Measurements from ENCODE around the gene CCP110.

CCP110 gene

DNA sequence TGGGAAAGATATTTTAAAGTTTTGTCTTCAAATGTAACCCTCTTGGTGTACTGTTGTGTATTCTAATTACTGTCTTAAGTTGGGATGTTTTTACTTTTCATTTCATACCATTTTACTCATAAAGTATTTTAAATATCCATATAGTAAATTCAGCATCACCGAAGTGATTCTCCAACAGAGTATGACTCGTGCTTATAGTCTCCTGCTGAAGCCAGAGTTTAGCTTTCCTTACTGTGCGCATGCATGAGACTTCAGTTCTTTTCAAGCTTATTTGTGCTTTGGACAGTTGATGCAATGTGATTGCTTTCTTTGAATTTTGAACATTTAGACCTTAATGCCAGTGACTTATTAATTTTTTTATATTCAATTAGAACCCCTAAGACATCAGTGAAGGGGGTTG lies 24.4 kb downstream of the CCP110 start:
- no peak overlapping the region for H2BK5ac ChIP-seq (ENCODE audit: low read length)
- no CpG with 5 or more reads among the region's 3 CpGs for WGBS, 2 donors (ENCODE audit: extremely low coverage in 2 of 2, insufficient read length in 2 of 2, insufficient replicate concordance in 1 of 2)
- H3K4me2 ChIP-seq (ENCODE audit: insufficient read depth, low read length, poor library complexity, severe bottlenecking): no peak overlapping the region

DNA sequence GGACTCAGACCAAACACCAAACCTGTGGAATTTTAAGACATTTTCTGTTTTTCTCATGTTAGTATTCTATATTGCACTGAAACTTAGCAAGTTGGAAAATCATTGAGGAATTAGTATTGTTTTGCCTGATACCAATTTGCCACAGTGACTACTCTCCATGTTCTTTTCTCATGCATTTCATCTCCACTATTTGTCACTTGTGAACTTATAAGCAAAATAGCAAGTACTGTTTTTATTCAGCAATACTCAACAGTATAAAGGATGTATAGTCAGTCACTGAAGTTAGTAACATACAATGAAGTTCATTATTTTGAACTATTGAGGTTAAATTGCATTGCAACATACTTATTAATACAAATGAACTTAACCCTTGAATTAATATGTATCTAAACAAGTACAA lies 25.9 kb downstream of the CCP110 start:
- Histone ChIP-seq H2BK15ac (ENCODE audit: low read length) (no peak overlapping the region), H3K4me1 (ENCODE audit: control insufficient read depth in 2 of 2, insufficient read depth in 1 of 2, low read depth in 1 of 2, low read length in 2 of 2) (no peaks in the 10 kb centered on the region), H2AK5ac (ENCODE audit: low read depth, low read length) (no peak overlapping the region), H2BK5ac (ENCODE audit: low read length) (no peak overlapping the region), H3K27ac (replicated peaks; ENCODE audit: low read length) (no peak overlapping the region), H3K23ac (ENCODE audit: low read depth, low read length, poor library complexity) (no peak overlapping the region), H2AFZ (ENCODE audit: low read length) (no peak overlapping the region), H3K4ac (ENCODE audit: low read length) (no peak overlapping the region), H3K27me3 (ENCODE audit: control insufficient read depth in 3 of 3, insufficient read depth in 3 of 3, low read depth in 1 of 3, low read length in 3 of 3) (no peaks in the 10 kb centered on the region), H3K14ac (ENCODE audit: low read length) (no peak overlapping the region), H3K36me3 (replicated peaks in 1 of 2; ENCODE audit: control insufficient read depth in 2 of 2, insufficient read depth in 2 of 2, low read length in 2 of 2) (peaks cover 3 to 86% of the 10 kb centered on the region in 2 donors), H2BK12ac (ENCODE audit: low read length) (no peak overlapping the region), H3K4me2 (ENCODE audit: insufficient read depth, low read length, poor library complexity, severe bottlenecking) (no peak overlapping the region), H4K91ac (ENCODE audit: low read depth, low read length, poor library complexity) (no peak overlapping the region), H3K79me1 (ENCODE audit: low read depth, low read length) (no peaks in the 10 kb centered on the region), H3K9ac (ENCODE audit: low read depth, low read length, poor library complexity) (no peak overlapping the region), H3K4me3 (ENCODE audit: low read length in 2 of 2) (no peak overlapping the region), H4K8ac (ENCODE audit: low read depth, low read length) (no peak overlapping the region), H3K9me3 (replicated peaks in 1 of 2; ENCODE audit: control insufficient read depth in 2 of 2, insufficient read depth in 1 of 2, low read depth in 1 of 2, low read length in 2 of 2) (no peaks in the 10 kb centered on the region), H2BK120ac (ENCODE audit: low read depth, low read length) (no peak overlapping the region), H3K18ac (ENCODE audit: low read length) (no peak overlapping the region)
- no peak for DNase-seq (ENCODE audit: low spot score)

More for the DNA sequence above, 24.4 kb downstream of the CCP110 start:
- no peaks in the 10 kb centered on the region for H3K9me3 ChIP-seq (replicated peaks in 1 of 2; ENCODE audit: control insufficient read depth in 2 of 2, insufficient read depth in 1 of 2, low read depth in 1 of 2, low read length in 2 of 2)
- H3K14ac ChIP-seq (ENCODE audit: low read length): no peak overlapping the region
- no peak overlapping the region for H2BK120ac ChIP-seq (ENCODE audit: low read depth, low read length)
- H2AK5ac ChIP-seq (ENCODE audit: low read depth, low read length): no peak overlapping the region
- H2AFZ ChIP-seq (ENCODE audit: low read length): no peak overlapping the region
- no peak overlapping the region for H3K18ac ChIP-seq (ENCODE audit: low read length)
- no peak for DNase-seq (ENCODE audit: low spot score)
- H3K4ac ChIP-seq (ENCODE audit: low read length): no peak overlapping the region
- H3K9ac ChIP-seq (ENCODE audit: low read depth, low read length, poor library complexity): no peak overlapping the region
- H3K4me3 ChIP-seq (ENCODE audit: low read length in 2 of 2): no peak overlapping the region
- no peaks in the 10 kb centered on the region for H3K27me3 ChIP-seq (ENCODE audit: control insufficient read depth in 3 of 3, insufficient read depth in 3 of 3, low read depth in 1 of 3, low read length in 3 of 3)
- no peak overlapping the region for H4K91ac ChIP-seq (ENCODE audit: low read depth, low read length, poor library complexity)
- H3K27ac ChIP-seq (replicated peaks; ENCODE audit: low read length): no peak overlapping the region
- no peaks in the 10 kb centered on the region for H3K4me1 ChIP-seq (ENCODE audit: control insufficient read depth in 2 of 2, insufficient read depth in 1 of 2, low read depth in 1 of 2, low read length in 2 of 2)
- H3K36me3 ChIP-seq (replicated peaks in 1 of 2; ENCODE audit: control insufficient read depth in 2 of 2, insufficient read depth in 2 of 2, low read length in 2 of 2): peaks cover 3 to 90% of the 10 kb centered on the region in 2 donors
- no peak overlapping the region for H4K8ac ChIP-seq (ENCODE audit: low read depth, low read length)
- H3K79me1 ChIP-seq (ENCODE audit: low read depth, low read length): no peaks in the 10 kb centered on the region
- H2BK12ac ChIP-seq (ENCODE audit: low read length): no peak overlapping the region
- no peak overlapping the region for H3K23ac ChIP-seq (ENCODE audit: low read depth, low read length, poor library complexity)
- no peak overlapping the region for H2BK15ac ChIP-seq (ENCODE audit: low read length)

DNA sequence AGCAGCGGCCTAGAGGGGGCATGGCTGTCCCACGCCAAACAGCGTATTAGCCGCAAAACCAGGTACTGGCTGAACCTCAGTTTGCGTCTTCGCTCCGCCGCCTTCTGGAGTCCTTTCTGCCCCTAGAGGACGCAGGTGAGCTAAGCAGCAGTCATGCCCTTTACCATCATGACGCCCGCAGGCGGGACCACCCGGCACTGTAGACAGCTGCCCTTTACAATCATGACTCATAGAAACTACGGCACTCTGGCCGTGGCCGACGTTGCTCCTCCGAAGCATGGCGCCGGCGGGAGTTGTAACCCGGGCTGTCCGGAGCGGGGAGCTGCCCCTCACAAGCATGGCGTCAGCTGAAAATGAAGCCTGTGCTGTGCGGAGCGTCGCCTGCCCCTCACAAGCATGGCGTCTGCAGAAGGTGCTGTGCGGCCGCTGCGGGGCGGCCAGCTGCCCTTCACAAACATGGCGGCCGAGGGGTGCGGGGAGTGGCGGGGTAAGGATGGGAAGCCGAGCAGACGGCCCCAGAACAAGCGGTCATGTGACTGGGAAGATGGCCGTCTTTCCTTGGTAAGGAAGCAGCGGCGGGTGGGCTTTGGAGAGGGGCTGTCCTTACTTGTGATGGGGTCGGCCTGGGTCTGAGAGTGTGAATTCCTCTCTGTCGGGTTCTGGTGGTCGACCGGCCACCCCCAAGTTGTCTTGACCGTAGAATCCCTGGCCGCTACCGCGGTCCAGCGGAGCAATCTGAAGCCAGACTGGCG lies 31.6 kb downstream of the CCP110 start, which contains the start of gene VPS35L:
Gene VPS35L, plus strand, starts transcription at position 518 of the 752 bp plus-strand sequence. Its CDS starts 27 bp downstream, at position 545.
- H2AFZ ChIP-seq (ENCODE audit: low read length): peak within 1 kb of the TSS; percentile 93
- no peak within 1 kb of the TSS for H2BK120ac ChIP-seq (ENCODE audit: low read depth, low read length)
- H3K4me2 ChIP-seq (ENCODE audit: insufficient read depth, low read length, poor library complexity, severe bottlenecking): peak within 1 kb of the TSS; percentile 85
- peak within 1 kb of the TSS; percentile 74 to 86 for H3K4me3 ChIP-seq (ENCODE audit: low read length in 2 of 2)
- no peak within 1 kb of the TSS for H3K4ac ChIP-seq (ENCODE audit: low read length)
- no peaks in the 10 kb centered on the region for H3K27me3 ChIP-seq (ENCODE audit: control insufficient read depth in 3 of 3, insufficient read depth in 3 of 3, low read depth in 1 of 3, low read length in 3 of 3)
- H3K4me1 ChIP-seq (ENCODE audit: control insufficient read depth in 2 of 2, insufficient read depth in 1 of 2, low read depth in 1 of 2, low read length in 2 of 2): peaks cover 0 to 3% of the 10 kb centered on the region in 2 donors
- peak within 1 kb of the TSS; percentile 26 for H3K14ac ChIP-seq (ENCODE audit: low read length)
- H3K18ac ChIP-seq (ENCODE audit: low read length): peak within 1 kb of the TSS; percentile 92
- no peaks in the 10 kb centered on the region for H3K79me1 ChIP-seq (ENCODE audit: low read depth, low read length)
- H3K27ac ChIP-seq (replicated peaks; ENCODE audit: low read length): peak within 1 kb of the TSS; percentile 87
- no peak within 1 kb of the TSS for H2BK12ac ChIP-seq (ENCODE audit: low read length)
- peak; percentile 98 for DNase-seq (ENCODE audit: low spot score)
- H3K9me3 ChIP-seq (replicated peaks in 1 of 2; ENCODE audit: control insufficient read depth in 2 of 2, insufficient read depth in 1 of 2, low read depth in 1 of 2, low read length in 2 of 2): no peaks in the 10 kb centered on the region
- H4K91ac ChIP-seq (ENCODE audit: low read depth, low read length, poor library complexity): no peak within 1 kb of the TSS
- peak within 1 kb of the TSS; percentile 45 for H4K8ac ChIP-seq (ENCODE audit: low read depth, low read length)
- H2AK5ac ChIP-seq (ENCODE audit: low read depth, low read length): no peak within 1 kb of the TSS
- no peak within 1 kb of the TSS for H2BK15ac ChIP-seq (ENCODE audit: low read length)
- peak within 1 kb of the TSS; percentile 57 for H3K23ac ChIP-seq (ENCODE audit: low read depth, low read length, poor library complexity)
- peak within 1 kb of the TSS; percentile 89 for H3K9ac ChIP-seq (ENCODE audit: low read depth, low read length, poor library complexity)
- H2BK5ac ChIP-seq (ENCODE audit: low read length): peak within 1 kb of the TSS; percentile 84
- peaks cover 1 to 35% of the 10 kb centered on the region in 2 donors for H3K36me3 ChIP-seq (replicated peaks in 1 of 2; ENCODE audit: control insufficient read depth in 2 of 2, insufficient read depth in 2 of 2, low read length in 2 of 2)
- no CpG with 5 or more reads among the region's 53 CpGs for WGBS, 2 donors (ENCODE audit: extremely low coverage in 2 of 2, insufficient read length in 2 of 2, insufficient replicate concordance in 1 of 2)

DNA sequence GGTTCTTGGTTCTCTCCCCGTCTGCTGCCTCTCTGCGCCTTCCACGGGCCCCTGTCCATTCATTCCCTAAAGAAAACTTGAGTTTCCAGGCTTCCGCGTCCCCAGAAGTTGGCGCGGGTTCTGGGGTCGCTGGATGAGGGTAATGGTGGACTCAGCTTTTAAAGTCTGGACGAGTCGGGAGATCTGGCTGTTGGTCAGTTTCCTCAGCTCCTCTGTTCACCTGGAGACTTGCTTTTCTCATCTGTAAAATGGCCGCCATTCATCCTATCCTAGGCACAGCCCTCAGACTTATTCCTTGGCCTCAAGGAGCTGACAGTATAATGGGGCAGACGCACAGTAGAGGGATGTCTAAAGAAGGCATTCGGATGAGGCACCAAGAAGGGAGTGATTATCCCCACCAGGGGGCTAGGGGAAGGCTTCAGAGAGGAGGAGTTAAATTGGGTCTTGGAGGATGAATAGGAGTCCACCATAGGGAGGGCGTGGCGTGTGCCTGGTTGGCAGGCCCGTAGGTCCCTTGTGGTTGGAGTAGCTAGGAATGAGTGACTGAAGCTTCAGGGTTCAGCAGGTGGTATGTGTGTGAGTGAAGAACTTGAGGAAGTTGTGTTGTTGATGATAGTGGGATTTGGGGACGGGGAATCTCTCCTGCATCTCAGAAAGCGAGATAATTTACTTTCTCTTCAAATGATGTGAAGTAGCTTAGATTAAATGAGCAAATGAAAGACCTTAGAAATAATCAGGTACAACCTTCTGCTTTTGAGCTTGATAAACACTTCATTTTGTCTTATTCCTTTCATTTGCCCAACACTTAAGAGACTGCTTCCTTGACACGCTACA lies 32.4 kb downstream of the CCP110 start:
- peak overlapping the region; percentile 74 to 86 for H3K4me3 ChIP-seq (ENCODE audit: low read length in 2 of 2)
- no peak overlapping the region for H2AK5ac ChIP-seq (ENCODE audit: low read depth, low read length)
- H3K27me3 ChIP-seq (ENCODE audit: control insufficient read depth in 3 of 3, insufficient read depth in 3 of 3, low read depth in 1 of 3, low read length in 3 of 3): no peaks in the 10 kb centered on the region
- H3K9me3 ChIP-seq (replicated peaks in 1 of 2; ENCODE audit: control insufficient read depth in 2 of 2, insufficient read depth in 1 of 2, low read depth in 1 of 2, low read length in 2 of 2): no peaks in the 10 kb centered on the region
- peak overlapping the region; percentile 59 for H3K4me2 ChIP-seq (ENCODE audit: insufficient read depth, low read length, poor library complexity, severe bottlenecking)
- WGBS, 2 donors (ENCODE audit: extremely low coverage in 2 of 2, insufficient read length in 2 of 2, insufficient replicate concordance in 1 of 2): no CpG with 5 or more reads among the region's 19 CpGs
- H3K27ac ChIP-seq (replicated peaks; ENCODE audit: low read length): peak overlapping the region; percentile 69
- H3K36me3 ChIP-seq (replicated peaks in 1 of 2; ENCODE audit: control insufficient read depth in 2 of 2, insufficient read depth in 2 of 2, low read length in 2 of 2): peaks cover under 1 to 27% of the 10 kb centered on the region in 2 donors
- no peak overlapping the region for H3K4ac ChIP-seq (ENCODE audit: low read length)
- peak overlapping the region; percentile 26 for H3K14ac ChIP-seq (ENCODE audit: low read length)
- no peak overlapping the region for H4K91ac ChIP-seq (ENCODE audit: low read depth, low read length, poor library complexity)
- no peak overlapping the region for H2BK120ac ChIP-seq (ENCODE audit: low read depth, low read length)
- no peaks in the 10 kb centered on the region for H3K79me1 ChIP-seq (ENCODE audit: low read depth, low read length)
- H2BK15ac ChIP-seq (ENCODE audit: low read length): no peak overlapping the region
- H3K23ac ChIP-seq (ENCODE audit: low read depth, low read length, poor library complexity): no peak overlapping the region
- peak overlapping the region; percentile 92 for H3K18ac ChIP-seq (ENCODE audit: low read length)
- H3K4me1 ChIP-seq (ENCODE audit: control insufficient read depth in 2 of 2, insufficient read depth in 1 of 2, low read depth in 1 of 2, low read length in 2 of 2): peaks cover 0 to 3% of the 10 kb centered on the region in 2 donors
- no peak overlapping the region for H2BK12ac ChIP-seq (ENCODE audit: low read length)
- peak; percentile 42 for DNase-seq (ENCODE audit: low spot score)
- peak overlapping the region; percentile 93 for H2AFZ ChIP-seq (ENCODE audit: low read length)
- H4K8ac ChIP-seq (ENCODE audit: low read depth, low read length): peak overlapping the region; percentile 45
- H3K9ac ChIP-seq (ENCODE audit: low read depth, low read length, poor library complexity): peak overlapping the region; percentile 89
- H2BK5ac ChIP-seq (ENCODE audit: low read length): peak overlapping the region; percentile 45
